Mesothelial cell of epicardium (in vitro differentiated cells): ENCODE results near the gene TNFRSF14. TPM values are rescaled to one million over a fixed set of nuclear protein-coding genes. Genes with fewer than 3 reads are reported as not detected.

Experiments used
- DNase-seq, 2 experiments: peaks; one replicate each; pipeline ENCODE4 v3.0.0; 2021; ENCODE audit warnings: low spot score in 2 of 2; ENCODE audit not compliant: unreplicated experiment in 2 of 2
- H3K27ac Mint-ChIP-seq: 2 replicates; pipeline ENCODE4 v1.8.0; 2021; ENCODE audit warnings: mixed read lengths
- H3K27me3 Mint-ChIP-seq: 2 replicates; pipeline ENCODE4 v1.8.0; 2021; ENCODE audit warnings: low read depth, mixed read lengths
- H3K36me3 Mint-ChIP-seq: 2 replicates; pipeline ENCODE4 v1.8.0; 2021; ENCODE audit warnings: mixed read lengths
- H3K4me1 Mint-ChIP-seq: 2 replicates; pipeline ENCODE4 v1.8.0; 2021; ENCODE audit warnings: mixed read lengths
- H3K4me3 Mint-ChIP-seq: 2 replicates; pipeline ENCODE4 v1.8.0; 2021; ENCODE audit warnings: mild to moderate bottlenecking, moderate library complexity, mixed read lengths
- H3K9me3 Mint-ChIP-seq: 2 replicates; pipeline ENCODE4 v1.8.0; 2021; ENCODE audit warnings: mixed read lengths
- CTCF ChIP-seq: fragments of 200-600 bp; sonication (generic); IDR thresholded peaks from one replicate; pipeline ENCODE4 v1.5.0; 2021; ENCODE audit warnings: antibody characterized with exemption; ENCODE audit not compliant: unreplicated experiment
- total RNA-seq: library from RNA; stranded (reverse); gene quantifications from 3 replicates; pipeline ENCODE4 v1.2.1, GENCODE V29; 2021

The TNFRSF14 gene
- total RNA-seq, 1 donor from 2014 or later, result 1.1 TPM

- no peak for TF ChIP-seq CTCF
- DNase-seq, result peak in 1 of 2 experiments; percentile 8
These were observed 31.8 kb downstream of the TNFRSF14 start for GRCh38 chr1:2587860-2588571.

DNA sequence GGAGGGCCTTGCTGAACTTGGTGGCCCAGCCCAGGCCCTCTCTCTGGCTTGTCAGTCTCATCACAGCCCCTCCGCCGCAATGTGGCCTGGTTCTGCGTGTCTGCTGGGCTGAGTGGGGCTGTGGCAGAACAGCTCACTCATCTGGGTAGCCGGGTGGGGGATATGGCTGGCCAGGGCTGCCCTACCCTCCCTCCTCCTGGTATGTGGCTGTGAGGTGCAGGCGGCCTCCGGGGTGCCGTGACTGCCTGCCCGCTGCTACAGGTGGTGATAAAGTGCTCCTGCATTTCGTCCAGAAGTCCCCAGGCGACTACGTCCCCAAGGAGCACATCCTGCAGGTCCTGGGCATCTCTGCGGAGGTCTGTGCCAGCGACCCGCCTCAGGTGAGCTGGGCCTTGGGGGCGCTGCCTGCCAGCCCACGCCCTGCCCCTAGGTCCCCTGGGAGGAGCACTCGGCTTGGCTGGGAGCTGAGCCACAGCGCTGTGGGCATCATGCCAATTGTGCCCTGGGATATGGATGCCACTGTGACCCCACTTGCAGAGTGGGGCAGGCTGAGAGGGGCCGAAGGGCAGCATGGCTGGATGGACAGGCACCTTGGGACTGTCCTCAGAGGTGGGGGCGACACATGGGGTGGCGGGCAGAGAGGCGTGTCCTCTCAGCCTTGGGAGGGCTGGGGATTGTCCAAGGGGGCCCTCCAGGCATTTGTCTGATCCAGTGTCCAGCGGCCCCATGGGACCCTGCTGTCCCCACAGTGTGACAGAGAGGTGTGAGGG, 32.7 kb downstream of the TNFRSF14 start:
- no peak for TF ChIP-seq CTCF
- H3K27ac Mint-ChIP-seq, result no peak overlapping the region
- H3K4me3 Mint-ChIP-seq, result peak overlapping the region; percentile 33
- no peaks in the 10 kb centered on the region for H3K36me3 Mint-ChIP-seq
- H3K4me1 Mint-ChIP-seq, result peaks cover 30% of the 10 kb centered on the region
- H3K9me3 Mint-ChIP-seq, result no peaks in the 10 kb centered on the region
- DNase-seq, result no peak
- H3K27me3 Mint-ChIP-seq, result no peaks in the 10 kb centered on the region

More at GRCh38 chr1:2587860-2588571, 31.8 kb downstream of the TNFRSF14 start:
- Mint-ChIP-seq H3K4me1 (peaks cover 31% of the 10 kb centered on the region), H3K9me3 (no peaks in the 10 kb centered on the region), H3K4me3 (peak overlapping the region; percentile 81), H3K36me3 (no peaks in the 10 kb centered on the region), H3K27ac (no peak overlapping the region), H3K27me3 (no peaks in the 10 kb centered on the region)

DNA sequence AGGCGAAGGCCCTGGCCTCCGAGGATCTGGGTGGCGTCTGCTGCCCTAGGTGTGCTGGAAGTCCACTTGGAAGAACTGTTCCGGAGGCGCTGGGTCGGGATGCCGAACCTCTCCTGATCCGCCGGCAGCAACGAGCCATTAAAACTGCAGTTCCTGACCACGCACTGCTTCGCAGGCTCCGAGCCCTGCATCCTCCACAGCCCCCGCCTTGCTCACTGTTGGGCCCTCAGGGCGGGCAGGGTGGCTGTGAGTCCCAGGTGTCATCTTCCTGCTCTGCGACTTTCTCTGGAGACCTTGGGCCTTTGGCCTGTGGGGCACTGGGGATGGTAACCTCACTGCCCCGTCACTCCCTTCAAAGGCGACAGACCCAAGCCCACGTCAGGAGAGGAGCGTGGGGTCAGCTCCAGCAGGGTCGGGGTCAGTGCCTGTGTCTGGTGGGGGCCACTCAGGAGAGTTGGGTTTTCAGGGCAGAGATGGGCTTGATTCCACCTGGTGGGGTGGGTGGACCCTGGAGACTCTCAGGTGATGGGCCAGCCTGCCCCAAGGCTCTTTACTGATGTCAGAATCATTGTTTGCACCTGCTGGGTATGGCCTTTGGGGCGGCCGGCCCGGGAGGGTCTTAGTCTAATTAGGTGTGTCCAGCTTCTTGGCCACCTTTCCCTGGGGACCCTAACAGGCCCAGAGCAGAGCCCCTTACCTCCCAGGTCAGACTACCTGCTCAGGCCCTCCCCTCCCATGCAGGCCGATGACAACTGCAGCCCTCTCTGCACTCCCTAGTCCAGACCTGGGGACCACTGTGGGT, 33.5 kb downstream of the TNFRSF14 start:
- Mint-ChIP-seq H3K9me3 (no peaks in the 10 kb centered on the region), H3K4me1 (peaks cover 25% of the 10 kb centered on the region), H3K27me3 (no peaks in the 10 kb centered on the region), H3K4me3 (no peak overlapping the region), H3K36me3 (no peaks in the 10 kb centered on the region), H3K27ac (no peak overlapping the region)
- no peak for TF ChIP-seq CTCF
- no peak for DNase-seq

GRCh38 chr1:2590233-2591141, 34.3 kb downstream of the TNFRSF14 start:
- H3K4me3 Mint-ChIP-seq, result no peak overlapping the region
- DNase-seq, result no peak
- no peak for TF ChIP-seq CTCF
- no peak overlapping the region for H3K27ac Mint-ChIP-seq
- peaks cover 18% of the 10 kb centered on the region for H3K4me1 Mint-ChIP-seq
- no peaks in the 10 kb centered on the region for H3K27me3 Mint-ChIP-seq
- no peaks in the 10 kb centered on the region for H3K9me3 Mint-ChIP-seq
- no peaks in the 10 kb centered on the region for H3K36me3 Mint-ChIP-seq

DNA sequence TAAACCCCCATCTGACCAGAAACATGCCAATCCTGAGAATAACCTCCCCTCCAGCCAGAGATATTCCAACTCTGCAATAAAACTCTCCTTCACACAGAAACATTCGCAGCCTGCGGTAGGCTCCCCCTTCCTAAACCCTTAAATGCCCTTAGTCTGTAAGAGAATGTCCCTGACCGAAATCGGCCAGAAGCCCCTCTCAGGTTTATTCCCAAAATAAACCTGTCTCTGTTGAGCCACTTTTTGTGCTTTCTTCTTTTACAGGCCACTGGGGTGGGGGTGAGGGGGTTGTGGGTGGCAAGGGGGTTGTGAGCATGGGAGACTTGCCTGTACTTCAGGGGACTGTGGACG, 35.0 kb downstream of the TNFRSF14 start:
- no peak overlapping the region for H3K4me3 Mint-ChIP-seq
- H3K27me3 Mint-ChIP-seq, result no peaks in the 10 kb centered on the region
- no peaks in the 10 kb centered on the region for H3K9me3 Mint-ChIP-seq
- no peaks in the 10 kb centered on the region for H3K36me3 Mint-ChIP-seq
- H3K27ac Mint-ChIP-seq, result no peak overlapping the region
- no peak for DNase-seq
- no peak for TF ChIP-seq CTCF
- peaks cover 17% of the 10 kb centered on the region for H3K4me1 Mint-ChIP-seq
